Measurements from ENCODE around the gene OPCML.

The OPCML gene

DNA sequence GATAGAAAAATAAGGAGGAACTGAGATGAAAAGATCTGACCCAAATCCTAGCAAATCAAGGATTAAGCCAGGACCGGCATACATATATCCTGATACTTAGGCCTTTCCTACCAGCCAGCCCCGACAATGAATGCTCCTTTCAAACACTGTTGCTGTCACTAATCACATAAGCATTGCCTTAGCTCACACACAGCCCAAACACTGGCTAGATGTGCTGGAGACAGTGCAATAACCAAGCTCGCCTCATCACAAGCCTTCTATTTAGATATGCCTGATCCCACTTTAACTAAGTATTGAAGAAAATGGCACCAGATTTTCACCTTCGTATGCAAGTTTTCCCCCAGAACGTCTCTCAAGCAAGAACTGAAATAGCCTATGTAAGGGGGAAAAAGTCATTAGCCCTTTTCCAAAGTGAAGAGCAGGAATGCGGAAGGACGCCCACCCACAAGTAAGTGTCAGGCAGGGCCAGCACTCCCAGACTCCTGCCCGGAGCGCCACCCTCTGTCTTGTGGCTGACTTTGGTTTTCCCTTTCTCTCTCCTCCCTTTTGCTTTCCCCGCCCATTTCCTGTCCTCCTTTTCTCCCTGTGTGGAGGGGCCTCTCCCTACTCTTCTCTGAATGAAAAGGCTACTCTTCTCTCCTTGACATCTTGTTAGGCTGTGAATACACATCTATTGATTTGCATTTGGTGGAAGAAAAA is 8.9 kb upstream of the OPCML start:
- DNase-seq (ENCODE audit: low read depth in 1 of 2, low spot score in 1 of 2), result no peak

GRCh38 chr11:133536198-133536597 is 3.9 kb upstream of the OPCML start:
- DNase-seq (ENCODE audit: low read depth in 1 of 2, low spot score in 1 of 2), result no peak

- DNase-seq (ENCODE audit: low read depth in 1 of 2, low spot score in 1 of 2), result no peak
Observed at GRCh38 chr11:133533205-133533604, 904 bp upstream of the OPCML start.

GRCh38 chr11:133531458-133531857 is 843 bp downstream of the OPCML start:
- DNase-seq (ENCODE audit: low read depth in 1 of 2, low spot score in 1 of 2), result no peak

DNA sequence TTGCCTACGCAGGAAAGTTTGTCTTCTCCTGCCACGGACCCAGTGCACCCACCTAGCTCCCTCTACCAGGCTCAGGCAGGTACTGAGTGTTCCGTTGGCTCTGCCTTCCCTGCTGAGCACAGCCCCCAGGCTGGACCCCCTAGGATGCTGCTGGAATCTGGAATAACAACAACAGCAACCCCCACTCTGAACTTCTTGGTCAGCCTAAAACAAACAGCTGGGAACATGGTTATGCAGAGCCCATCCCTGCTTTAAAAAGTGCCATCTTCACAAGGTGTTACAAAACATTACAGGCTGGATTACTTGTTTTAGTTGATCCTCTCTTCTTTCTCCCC is 1.8 kb downstream of the OPCML start:
- DNase-seq (ENCODE audit: low read depth in 1 of 2, low spot score in 1 of 2), result no peak

GRCh38 chr11:133529807-133530500 is 2.3 kb downstream of the OPCML start:
- DNase-seq (ENCODE audit: low read depth in 1 of 2, low spot score in 1 of 2), result no peak

GRCh38 chr11:133526790-133527189 is 5.5 kb downstream of the OPCML start:
- DNase-seq (ENCODE audit: low read depth in 1 of 2, low spot score in 1 of 2), result no peak

GRCh38 chr11:133525976-133526375 is 6.3 kb downstream of the OPCML start:
- no peak for DNase-seq (ENCODE audit: low read depth in 1 of 2, low spot score in 1 of 2)

- no peak for DNase-seq (ENCODE audit: low read depth in 1 of 2, low spot score in 1 of 2)
Observed at GRCh38 chr11:133524488-133524887, 7.8 kb downstream of the OPCML start.

GRCh38 chr11:133522344-133522743 is 10.0 kb downstream of the OPCML start:
- DNase-seq (ENCODE audit: low read depth in 1 of 2, low spot score in 1 of 2), result no peak

- DNase-seq (ENCODE audit: low read depth in 1 of 2, low spot score in 1 of 2), result no peak
Observed at GRCh38 chr11:133521502-133521901, 10.8 kb downstream of the OPCML start.

DNA sequence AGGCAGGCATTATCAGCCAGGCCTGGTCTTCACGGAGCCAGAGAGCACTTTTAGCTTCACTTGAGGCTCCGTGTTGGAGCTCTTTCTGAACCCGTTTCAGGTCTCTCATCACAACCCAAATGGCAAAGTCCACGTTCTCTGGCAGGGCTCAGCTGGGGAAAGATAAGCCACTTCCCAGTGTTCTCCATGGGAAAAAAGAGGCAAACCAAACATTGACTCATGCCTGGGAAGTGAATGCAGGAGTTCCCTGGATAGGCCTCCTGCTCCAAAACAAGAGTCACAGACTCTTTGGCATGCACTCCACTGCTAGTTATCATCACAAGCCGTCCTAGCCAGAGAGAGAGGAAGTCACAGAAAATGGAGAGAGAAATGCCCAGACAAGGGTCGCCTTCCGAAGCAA is 11.6 kb downstream of the OPCML start:
- no peak for DNase-seq (ENCODE audit: low read depth in 1 of 2, low spot score in 1 of 2)

DNA sequence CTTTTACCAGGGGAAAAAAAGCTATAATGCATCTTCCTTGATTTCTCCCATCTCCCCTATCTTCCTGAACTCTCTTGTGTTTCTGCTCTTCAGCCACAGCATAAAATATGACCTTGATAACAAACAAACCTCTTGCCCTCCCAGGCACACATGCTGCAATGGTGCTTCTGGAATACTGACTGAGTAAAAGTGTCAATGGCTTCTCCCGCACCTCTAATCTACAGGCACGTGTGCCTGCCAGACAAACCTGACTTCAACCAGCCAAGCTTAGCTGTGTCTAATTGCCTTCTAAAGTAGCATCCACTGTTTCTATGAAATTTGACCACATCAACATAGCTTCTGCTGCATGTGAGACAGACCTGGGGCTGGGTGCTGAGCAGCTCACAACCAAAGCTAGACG is 12.7 kb downstream of the OPCML start:
- no peak for DNase-seq (ENCODE audit: low read depth in 1 of 2, low spot score in 1 of 2)

- no peak for DNase-seq (ENCODE audit: low read depth in 1 of 2, low spot score in 1 of 2)
Observed at GRCh38 chr11:133518702-133519264, 13.5 kb downstream of the OPCML start.

DNA sequence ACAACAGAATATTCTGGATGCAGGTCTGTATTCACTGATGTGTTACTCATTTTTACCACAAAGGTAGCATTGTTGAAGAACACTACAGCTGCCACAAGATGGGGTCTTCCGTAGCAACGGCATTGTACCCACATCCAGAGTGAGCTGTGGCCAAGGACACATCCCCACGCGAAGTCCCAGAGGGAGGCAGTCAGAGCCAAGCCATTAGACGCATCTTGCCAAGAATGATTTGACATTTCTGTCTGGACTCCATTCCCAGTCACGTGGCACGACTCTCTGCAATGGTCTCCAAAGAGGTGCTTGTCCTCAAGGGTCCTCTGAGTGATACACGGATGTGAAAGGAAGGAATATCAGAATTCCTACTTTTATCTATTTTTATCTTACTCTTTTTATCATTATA is 15.5 kb downstream of the OPCML start:
- DNase-seq (ENCODE audit: low read depth in 1 of 2, low spot score in 1 of 2), result no peak

GRCh38 chr11:133515107-133515506 is 17.2 kb downstream of the OPCML start:
- no peak for DNase-seq (ENCODE audit: low read depth in 1 of 2, low spot score in 1 of 2)

DNA sequence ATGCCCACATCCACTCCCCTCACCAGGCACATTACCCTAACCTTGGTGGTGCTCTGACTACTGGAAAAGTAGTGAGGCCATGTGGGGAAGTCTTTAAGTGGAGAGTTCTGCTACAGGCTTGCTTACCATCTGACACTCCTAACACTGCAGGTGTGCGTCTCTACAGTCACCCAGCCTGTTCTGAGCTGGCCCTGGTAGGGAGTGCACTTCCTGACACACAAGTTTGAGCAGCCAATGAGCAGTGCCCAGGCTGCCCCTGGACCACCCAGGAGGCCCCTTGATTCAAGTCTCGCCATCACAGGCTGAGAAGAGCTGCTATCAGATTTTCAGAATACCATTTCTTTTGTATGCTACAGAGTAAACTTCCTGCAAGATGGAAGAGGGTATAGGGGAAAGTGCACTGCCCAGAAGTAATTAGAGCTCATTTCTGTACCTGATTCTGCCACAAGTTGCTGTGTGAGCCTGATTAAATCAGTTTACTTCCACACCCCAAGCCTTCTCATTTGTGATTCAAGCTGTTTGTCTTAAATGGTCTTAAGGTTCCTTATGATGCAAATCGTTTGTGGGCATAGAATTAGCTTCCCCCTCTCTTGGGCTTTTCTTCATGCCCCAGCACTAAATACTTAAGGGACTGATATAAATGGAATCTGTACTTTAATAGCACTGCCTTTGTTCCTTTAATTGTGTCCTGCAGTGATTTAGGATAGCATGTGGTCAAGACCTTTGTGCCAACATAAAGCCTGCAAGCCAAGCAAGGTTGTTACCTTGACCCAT is 22.2 kb downstream of the OPCML start:
- no peak for DNase-seq (ENCODE audit: low read depth in 1 of 2, low spot score in 1 of 2)

GRCh38 chr11:133508468-133508867 is 23.8 kb downstream of the OPCML start:
- DNase-seq (ENCODE audit: low read depth in 1 of 2, low spot score in 1 of 2), result no peak

DNA sequence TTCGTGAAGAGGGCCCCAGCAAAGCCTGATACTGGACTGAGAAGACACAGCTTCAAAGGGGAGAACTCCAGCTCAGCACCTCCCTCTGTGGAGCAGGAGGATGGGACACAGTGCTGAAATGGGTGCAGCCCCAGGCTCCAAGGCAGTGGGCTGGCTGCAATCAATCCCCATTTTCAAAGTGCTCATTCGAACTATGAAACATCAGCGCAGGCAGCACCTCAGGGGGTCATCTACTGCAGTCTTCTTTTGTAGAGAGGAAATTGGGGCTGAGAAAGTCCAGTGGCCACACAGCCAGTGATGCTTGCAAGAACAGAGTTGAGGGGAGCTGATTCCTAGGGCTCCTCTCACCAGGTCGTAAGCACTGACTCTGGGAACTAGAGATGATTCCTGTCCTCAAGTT is 25.1 kb downstream of the OPCML start:
- no peak for DNase-seq (ENCODE audit: low read depth in 1 of 2, low spot score in 1 of 2)

DNA sequence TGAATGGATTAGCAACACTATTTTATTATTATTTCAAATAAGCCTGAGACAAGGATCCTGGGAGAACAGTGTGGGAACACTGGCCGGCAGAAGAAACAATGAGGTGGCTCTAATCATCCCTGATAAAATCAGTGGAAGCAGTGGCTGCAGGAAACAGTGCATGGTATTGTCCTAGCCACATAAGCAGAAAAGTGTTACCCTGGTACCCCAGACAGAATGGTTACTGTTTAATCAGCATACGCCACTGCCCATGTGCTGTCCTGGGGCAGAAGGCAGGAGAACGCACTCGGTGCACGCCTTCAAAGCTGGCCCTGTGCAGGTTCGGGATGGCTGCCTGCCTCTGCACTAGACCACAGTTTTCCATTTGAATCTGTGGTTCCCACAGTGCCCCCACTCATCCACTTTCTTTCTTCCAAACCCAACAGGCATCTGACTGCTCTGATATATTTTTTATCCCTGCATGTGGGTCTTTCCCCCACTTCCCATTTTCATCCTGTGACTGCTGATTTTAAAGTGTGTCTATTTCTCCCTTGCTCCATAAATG is 25.7 kb downstream of the OPCML start:
- DNase-seq (ENCODE audit: low read depth in 1 of 2, low spot score in 1 of 2), result no peak

DNA sequence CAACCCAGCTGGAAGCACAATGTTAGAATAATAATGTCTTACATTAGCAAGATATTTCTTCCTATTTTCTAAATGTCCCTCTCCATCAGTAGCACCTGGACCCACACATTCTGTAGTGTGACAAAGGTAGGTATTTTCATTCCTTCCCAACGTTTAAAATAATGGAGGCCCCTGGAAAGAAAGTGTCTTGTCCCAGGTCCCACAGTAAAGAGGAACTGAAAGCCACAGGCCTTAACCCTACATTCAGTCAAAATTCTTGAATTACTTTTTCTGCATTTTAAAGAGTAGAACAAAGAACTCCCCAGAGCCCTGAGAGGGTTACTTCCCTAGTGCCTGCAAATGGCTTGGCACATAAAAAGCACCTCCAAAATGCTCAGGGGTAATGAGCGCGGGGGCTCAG is 26.3 kb downstream of the OPCML start:
- no peak for DNase-seq (ENCODE audit: low read depth in 1 of 2, low spot score in 1 of 2)

GRCh38 chr11:133504906-133505305 is 27.4 kb downstream of the OPCML start:
- DNase-seq (ENCODE audit: low read depth in 1 of 2, low spot score in 1 of 2), result no peak

All from activated CD4-positive, alpha-beta T cell treated with anti-CD3 and anti-CD28 coated beads, Interleukin-2, amount 50 U/mL, for 24 hours (primary cell).